ENCODE measurements around the gene CYP1B1. TPM values are rescaled to one million over a fixed set of nuclear protein-coding genes. Genes with fewer than 3 reads are reported as not detected.

CYP1B1 gene
- total RNA-seq, 1 experiment from 2014 or later = 2.6 TPM

GRCh38 chr2:38064801-38065501 lies 11.0 kb downstream of the CYP1B1 start:
- BruUV-seq (replicated peaks) = no TSS peak
- no peak overlapping the region for H3K27ac ChIP-seq (ENCODE audit: low read depth, low read length)

More at GRCh38 chr2:38064801-38065501, 11.0 kb downstream of the CYP1B1 start:
- ChIA-PET POLR2A (no interaction called here), CTCF (no interaction called here), RAD21 (ENCODE audit: low non-redundant PET in 1 of 2, low total read pairs in 2 of 2, uncharacterized antibody in 2 of 2, unreplicated experiment in 2 of 2) (no interaction called here)
- H3K9me3 ChIP-seq (ENCODE audit: control insufficient read depth in 1 of 2, insufficient read depth in 1 of 2, low read depth in 1 of 2, low read length in 2 of 2) = no peaks in the 10 kb centered on the region
- H4K20me1 ChIP-seq (ENCODE audit: insufficient read depth) = no peaks in the 10 kb centered on the region
- no peak overlapping the region for H2AFZ ChIP-seq (ENCODE audit: low read depth, low read length, poor library complexity, severe bottlenecking)
- H3K79me2 ChIP-seq (ENCODE audit: insufficient read depth, low read length) = no peaks in the 10 kb centered on the region
- no peak for ATAC-seq
- H3K4me3 ChIP-seq (replicated peaks in 1 of 2; ENCODE audit: low read depth in 1 of 2, low read length in 2 of 2) = no peak overlapping the region
- H3K4me1 ChIP-seq (ENCODE audit: control insufficient read depth in 1 of 2, insufficient read depth in 2 of 2, low read length in 2 of 2) = no peaks in the 10 kb centered on the region
- DNase-seq (ENCODE audit: low read depth, low spot score) = no peak
- H3K9me2 ChIP-seq (ENCODE audit: insufficient read depth) = no peaks in the 10 kb centered on the region
- H3K4me2 ChIP-seq (ENCODE audit: low read length) = no peak overlapping the region
- H3K9ac ChIP-seq (ENCODE audit: low read length) = no peak overlapping the region
- intact Hi-C loops (cut with micrococcal nuclease) = no loop called here
- TF ChIP-seq ZFX (IDR thresholded peaks at IDR 0.05) = no peak
- TF ChIP-seq EGR1 (IDR thresholded peaks at IDR 0.05; ENCODE audit: low read depth) = no peak
- no peak for TF ChIP-seq RAD21 (IDR thresholded peaks at IDR 0.05; ENCODE audit: low read depth)
- no peak for TF ChIP-seq EZH2phosphoT487 (IDR thresholded peaks at IDR 0.05; ENCODE audit: borderline replicate concordance)
- no peak for TF ChIP-seq POLR2A (IDR thresholded peaks at IDR 0.05; ENCODE audit: borderline replicate concordance, extremely low read depth, insufficient read depth, insufficient read length)
- TF ChIP-seq ZNF274 (IDR thresholded peaks at IDR 0.05; ENCODE audit: low read depth, low read length) = no peak
- no peak for TF ChIP-seq REST (IDR thresholded peaks at IDR 0.05; ENCODE audit: low read depth)
- TF ChIP-seq SIN3A (IDR thresholded peaks at IDR 0.05; ENCODE audit: low read depth) = no peak
- no peak for TF ChIP-seq EZH2 (IDR thresholded peaks at IDR 0.05)
- no peak for TF ChIP-seq YY1 (IDR thresholded peaks at IDR 0.05; ENCODE audit: extremely low read depth, insufficient replicate concordance, low read depth, low read length)
- TF ChIP-seq SRF (IDR thresholded peaks at IDR 0.05; ENCODE audit: low read depth) = no peak
- no peak for TF ChIP-seq CTCF (IDR thresholded peaks at IDR 0.05 in 2 of 3, conservative IDR thresholded peaks at IDR 0.05 in 1 of 3; ENCODE audit: borderline replicate concordance in 1 of 3, insufficient read depth in 1 of 3, low read depth in 2 of 3, low read length in 2 of 3)
- TF ChIP-seq CBX3 (IDR thresholded peaks at IDR 0.05; ENCODE audit: low read depth) = no peak
- no peak for TF ChIP-seq ATF3 (IDR thresholded peaks at IDR 0.05)
- no peak for TF ChIP-seq JUND (IDR thresholded peaks at IDR 0.05)
- no peak for TF ChIP-seq SP1 (IDR thresholded peaks at IDR 0.05; ENCODE audit: low read depth)
- TF ChIP-seq TCF7L2 (IDR thresholded peaks at IDR 0.05; ENCODE audit: borderline replicate concordance, extremely low read depth, insufficient read depth, insufficient read length) = no peak
- no peak for TF ChIP-seq CEBPB (IDR thresholded peaks at IDR 0.05; ENCODE audit: low read depth)
- TF ChIP-seq POLR2AphosphoS5 (IDR thresholded peaks at IDR 0.05; ENCODE audit: low read depth, low read length) = no peak
- H3K27me3 ChIP-seq (ENCODE audit: insufficient read depth, low read length) = no peaks in the 10 kb centered on the region
- no peaks in the 10 kb centered on the region for H3K36me3 ChIP-seq (ENCODE audit: control insufficient read depth in 1 of 2, insufficient read depth in 2 of 2, low read length in 2 of 2)
